Peyer's patch (tissue), 4 donors: ENCODE data around the gene C1orf50.

ENCODE experiments used
- CTCF ChIP-seq, 6 experiments: fragments of 450-650 bp in 4 of 6; fragments of 200-600 bp in 2 of 6; sonication (generic) in 1 of 6; IDR thresholded peaks; one replicate each; pipeline ENCODE4 v1.5.1; 2017 to 2019; ENCODE audit warnings: antibody characterized with exemption in 6 of 6, mild to moderate bottlenecking in 3 of 6, moderate library complexity in 1 of 6
- POLR2A ChIP-seq, 2 donors: fragments of 450-650 bp; IDR thresholded peaks; one replicate each; pipeline ENCODE4 v1.5.1; 2017; ENCODE audit warnings: antibody characterized with exemption in 2 of 2, mild to moderate bottlenecking in 2 of 2, moderate library complexity in 2 of 2

- no peak for TF ChIP-seq CTCF (IDR thresholded peaks at IDR 0.05)
- TF ChIP-seq POLR2A (IDR thresholded peaks at IDR 0.05), result no peak
Measured at GRCh38 chr1:42806171-42806570, 39.1 kb downstream of the C1orf50 start.
